A172 (cell line): Measurements from ENCODE around the gene SPOP. TPM values are rescaled to one million over a fixed set of nuclear protein-coding genes. Genes with fewer than 3 reads are reported as not detected.
"Not testable (repeated sequence)": the region's sequence is repeated elsewhere in the genome, so short reads cannot be mapped to it uniquely, and the experiment has no call there.

Source experiments
- DNase-seq: peaks from one replicate; pipeline ENCODE4 v3.0.0-alpha.2; 2015; ENCODE audit warnings: low spot score
- total RNA-seq: library from RNA; depleted of rRNA; stranded (reverse); fragments of >200 nt; shearing (Covaris generic); gene quantifications from 2 replicates; pipeline ENCODE4 v1.2.3, GENCODE V29; 2014

The SPOP gene
- total RNA-seq, 1 experiment from 2014 or later: 36.3 TPM

GRCh38 chr17:49656247-49656646 is 21.6 kb downstream of the SPOP start:
- no peak for DNase-seq

GRCh38 chr17:49647256-49647585 is 30.7 kb downstream of the SPOP start:
- DNase-seq: no peak

GRCh38 chr17:49646391-49647255 is 31.3 kb downstream of the SPOP start:
- peak; percentile 76 for DNase-seq

- DNase-seq: not testable (repeated sequence)
Observed at GRCh38 chr17:49646056-49646390, 31.9 kb downstream of the SPOP start.

- DNase-seq: no peak
Observed at GRCh38 chr17:49645654-49646053, 32.2 kb downstream of the SPOP start.

GRCh38 chr17:49640556-49640955 is 37.3 kb downstream of the SPOP start:
- DNase-seq: no peak

GRCh38 chr17:49638818-49639217 is 39.1 kb downstream of the SPOP start:
- DNase-seq: peak; percentile 27

GRCh38 chr17:49637739-49638138 is 40.2 kb downstream of the SPOP start:
- DNase-seq: no peak

- peak; percentile 56 for DNase-seq
Observed at GRCh38 chr17:49637050-49637449, 40.8 kb downstream of the SPOP start.

- DNase-seq: no peak
Observed at GRCh38 chr17:49635121-49635520, 42.8 kb downstream of the SPOP start.

GRCh38 chr17:49634485-49634860 is 43.4 kb downstream of the SPOP start:
- no peak for DNase-seq

- no peak for DNase-seq
Observed at GRCh38 chr17:49633762-49634484, 44.0 kb downstream of the SPOP start.

- DNase-seq: no peak
Observed at GRCh38 chr17:49633250-49633649, 44.6 kb downstream of the SPOP start.

- no peak for DNase-seq
Observed at GRCh38 chr17:49632201-49632600, 45.7 kb downstream of the SPOP start.

- DNase-seq: no peak
Observed at GRCh38 chr17:49631496-49631895, 46.4 kb downstream of the SPOP start.

GRCh38 chr17:49630113-49630900 is 47.6 kb downstream of the SPOP start:
- DNase-seq: no peak

- DNase-seq: no peak
Observed at GRCh38 chr17:49629447-49629846, 48.5 kb downstream of the SPOP start.

- no peak for DNase-seq
Observed at GRCh38 chr17:49624896-49625295, 53.0 kb downstream of the SPOP start.

GRCh38 chr17:49621946-49622529 is 55.9 kb downstream of the SPOP start:
- DNase-seq: no peak

GRCh38 chr17:49621420-49621819 is 56.5 kb downstream of the SPOP start:
- DNase-seq: no peak

GRCh38 chr17:49618028-49618611 is 59.8 kb downstream of the SPOP start:
- DNase-seq: no peak

GRCh38 chr17:49616601-49617131 is 61.2 kb downstream of the SPOP start:
- DNase-seq: no peak
